Type B pancreatic cell (in vitro differentiated cells): ENCODE data around the gene IER2. TPM values are rescaled to one million over a fixed set of nuclear protein-coding genes. Genes with fewer than 3 reads are reported as not detected.

Experiments
- DNase-seq: peaks from one replicate; pipeline ENCODE4 v3.0.0; 2021; ENCODE audit warnings: mixed read lengths; ENCODE audit not compliant: unreplicated experiment; ENCODE audit errors: extremely low spot score
- H3K27ac Mint-ChIP-seq: 2 replicates; pipeline ENCODE4 v1.8.0; 2021; ENCODE audit warnings: mild to moderate bottlenecking, mixed read lengths
- H3K27me3 Mint-ChIP-seq: 2 replicates; pipeline ENCODE4 v1.8.0; 2021; ENCODE audit warnings: mixed read lengths
- H3K36me3 Mint-ChIP-seq: 2 replicates; pipeline ENCODE4 v1.8.0; 2021; ENCODE audit warnings: mixed read lengths
- H3K4me1 Mint-ChIP-seq: one replicate; pipeline ENCODE4 v1.8.0; 2021; ENCODE audit warnings: mixed read lengths; ENCODE audit not compliant: unreplicated experiment
- H3K4me3 Mint-ChIP-seq: 2 replicates; pipeline ENCODE4 v1.8.0; 2021; ENCODE audit warnings: mild to moderate bottlenecking, mixed read lengths
- H3K9me3 Mint-ChIP-seq: 2 replicates; pipeline ENCODE4 v1.8.0; 2021; ENCODE audit warnings: mixed read lengths
- CTCF ChIP-seq: fragments of 200-600 bp; sonication (generic); conservative IDR thresholded peaks from 2 replicates; pipeline ENCODE4 v1.5.0; 2021; ENCODE audit warnings: antibody characterized with exemption, mild to moderate bottlenecking
- total RNA-seq: library from RNA; stranded (reverse); gene quantifications from 2 replicates; pipeline ENCODE4 v1.2.1, GENCODE V29; 2021; ENCODE audit warnings: low replicate concordance

The IER2 gene
- total RNA-seq, 1 donor from 2014 or later = 103 TPM

- H3K4me1 Mint-ChIP-seq = peaks cover 8% of the 10 kb centered on the region
- peaks cover 39% of the 10 kb centered on the region for H3K27me3 Mint-ChIP-seq
- H3K9me3 Mint-ChIP-seq = no peaks in the 10 kb centered on the region
- TF ChIP-seq CTCF = no peak
- no peak within 1 kb of the TSS for H3K27ac Mint-ChIP-seq
- peak within 1 kb of the TSS; percentile 14 for H3K4me3 Mint-ChIP-seq
- no peaks in the 10 kb centered on the region for H3K36me3 Mint-ChIP-seq
- no peak for DNase-seq
These were observed 47.3 kb upstream of the IER2 start, which contains the start of gene LYL1 for GRCh38 chr19:13102666-13103580. Gene LYL1 (minus strand): TSS chr19:13102858. CDS start chr19:13101171, 1,687 bp downstream.

GRCh38 chr19:13103581-13104359, 46.4 kb upstream of the IER2 start:
- H3K36me3 Mint-ChIP-seq = no peaks in the 10 kb centered on the region
- peaks cover 31% of the 10 kb centered on the region for H3K27me3 Mint-ChIP-seq
- H3K4me3 Mint-ChIP-seq = no peak overlapping the region
- H3K9me3 Mint-ChIP-seq = no peaks in the 10 kb centered on the region
- peaks cover 4% of the 10 kb centered on the region for H3K4me1 Mint-ChIP-seq
- no peak for TF ChIP-seq CTCF
- no peak overlapping the region for H3K27ac Mint-ChIP-seq
- DNase-seq = no peak

- H3K9me3 Mint-ChIP-seq = no peaks in the 10 kb centered on the region
- H3K27me3 Mint-ChIP-seq = peaks cover 26% of the 10 kb centered on the region
- peaks cover 4% of the 10 kb centered on the region for H3K4me1 Mint-ChIP-seq
- no peak for DNase-seq
- peak; percentile 73 for TF ChIP-seq CTCF
- H3K36me3 Mint-ChIP-seq = no peaks in the 10 kb centered on the region
- H3K27ac Mint-ChIP-seq = no peak overlapping the region
- no peak overlapping the region for H3K4me3 Mint-ChIP-seq
These were observed 45.8 kb upstream of the IER2 start for GRCh38 chr19:13104360-13104847.

GRCh38 chr19:13104848-13105711, 45.1 kb upstream of the IER2 start:
- no peak for TF ChIP-seq CTCF
- Mint-ChIP-seq H3K27me3 (peaks cover 19% of the 10 kb centered on the region), H3K9me3 (no peaks in the 10 kb centered on the region), H3K36me3 (no peaks in the 10 kb centered on the region), H3K4me1 (peaks cover 1% of the 10 kb centered on the region), H3K27ac (no peak overlapping the region), H3K4me3 (no peak overlapping the region)
- DNase-seq = no peak
